ENCODE results near the gene ANKRD66.
"Not testable (repeated sequence)": the region's sequence is repeated elsewhere in the genome, so short reads cannot be mapped to it uniquely, and the experiment has no call there.

The ANKRD66 gene

DNA sequence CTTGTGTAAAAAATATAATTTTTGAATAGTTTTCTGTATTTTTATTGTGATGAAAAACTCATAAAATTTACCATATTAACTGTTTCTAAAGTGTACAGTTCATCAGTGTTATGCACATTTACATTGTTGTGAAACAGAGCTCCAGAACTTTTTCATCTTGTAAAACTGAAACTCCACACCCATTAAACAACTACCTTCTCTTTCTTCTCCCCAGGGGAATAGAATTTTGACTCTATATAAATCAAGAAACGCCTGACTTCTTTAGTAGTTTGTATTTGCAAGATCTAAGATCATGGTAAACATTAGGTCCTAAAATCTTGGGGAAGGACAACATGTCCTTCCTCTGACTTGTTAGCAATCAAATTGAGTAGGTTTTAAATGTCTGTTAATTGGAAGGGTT lies 9.1 kb downstream of the ANKRD66 start:
- no peak for DNase-seq (ENCODE audit: low read depth in 2 of 2)

DNA sequence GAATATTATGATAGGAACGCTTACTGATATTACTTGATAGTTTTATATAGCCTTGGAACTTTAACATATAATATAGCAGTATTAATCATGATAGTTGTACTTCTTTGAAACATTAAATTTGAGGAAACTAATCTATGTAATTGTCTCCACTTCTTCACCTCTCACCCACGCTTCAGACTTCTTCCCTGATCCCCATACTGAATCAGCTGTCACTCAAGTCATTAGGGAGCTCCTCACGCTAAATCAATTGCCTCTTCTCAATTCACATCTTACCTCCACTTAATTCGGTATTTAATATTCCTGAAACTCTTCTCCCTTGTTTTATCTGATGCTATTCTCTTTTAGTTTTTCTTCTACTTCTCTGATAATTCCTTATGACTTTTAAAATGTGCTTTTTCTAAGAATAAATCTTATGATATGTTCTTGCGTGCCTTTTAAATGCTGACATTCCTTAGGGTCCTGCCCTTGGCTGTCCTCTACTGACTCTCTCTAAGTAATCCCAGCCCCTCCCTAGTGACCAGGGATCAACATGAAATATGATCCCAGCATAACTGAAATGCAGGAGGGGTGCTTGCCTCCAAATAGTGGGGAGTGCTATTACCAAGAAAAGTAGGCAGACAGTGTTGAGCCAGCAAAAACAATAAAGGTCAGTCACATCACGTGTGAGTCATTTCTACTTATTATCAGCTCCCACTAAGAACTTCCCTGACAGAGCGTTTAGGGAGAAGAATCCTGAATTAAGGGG lies 9.9 kb downstream of the ANKRD66 start:
- no peak for DNase-seq (ENCODE audit: low read depth in 2 of 2)

DNA sequence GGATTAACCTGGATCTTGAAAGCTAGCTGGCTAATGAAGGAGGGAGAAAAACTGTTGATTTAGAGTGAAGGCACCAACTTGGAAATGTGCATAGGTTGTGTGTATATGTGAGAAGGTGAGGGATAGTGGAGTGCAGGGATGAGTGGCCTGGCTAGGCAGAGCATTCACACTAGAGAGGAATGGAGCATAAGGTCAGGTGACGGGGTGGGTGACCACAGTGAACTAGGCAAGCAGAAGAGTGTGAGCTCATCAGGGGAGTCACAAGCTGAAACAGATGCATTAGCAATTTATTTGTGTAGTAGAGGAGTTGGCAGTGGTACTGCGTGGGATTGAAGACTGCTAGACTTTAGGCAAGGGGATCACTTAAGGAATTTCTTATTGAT lies 10.5 kb downstream of the ANKRD66 start:
- DNase-seq (ENCODE audit: low read depth in 2 of 2), result no peak

DNA sequence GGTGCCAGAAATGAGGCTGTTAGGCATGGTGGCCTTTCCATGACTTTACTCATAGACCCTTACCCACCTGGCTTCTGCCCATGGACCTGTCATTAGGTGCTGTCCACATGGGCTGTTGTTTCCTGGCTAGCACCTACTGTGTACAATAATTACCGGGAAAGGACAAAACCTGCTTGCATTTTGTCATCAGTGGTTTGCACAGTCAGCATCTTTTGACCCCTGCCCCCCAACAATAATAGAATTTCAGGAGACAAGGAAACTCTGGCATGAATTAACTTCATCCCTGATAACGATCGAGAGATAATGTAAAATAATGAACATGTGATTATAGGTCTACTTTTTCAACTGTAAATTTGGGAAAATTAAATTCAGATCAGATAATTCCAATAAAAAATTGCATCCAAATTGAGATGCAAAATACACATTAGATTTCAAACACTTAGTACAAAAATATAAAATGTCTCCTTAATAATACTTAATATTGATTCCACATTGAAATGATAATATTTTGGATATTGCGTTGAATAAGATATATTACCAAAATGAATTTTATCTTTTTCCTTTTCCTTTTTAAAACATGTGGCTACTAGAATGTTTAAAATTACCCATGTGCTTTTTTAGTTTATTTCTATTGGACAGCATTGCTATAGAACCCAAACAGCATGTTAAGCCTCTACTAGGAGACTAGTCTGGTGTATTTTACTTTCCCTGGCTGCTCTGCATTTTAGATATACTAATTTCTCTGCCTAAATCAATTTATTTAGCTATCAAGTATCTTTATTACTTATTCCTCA lies 12.4 kb downstream of the ANKRD66 start:
- no peak for DNase-seq (ENCODE audit: low read depth in 2 of 2)

DNA sequence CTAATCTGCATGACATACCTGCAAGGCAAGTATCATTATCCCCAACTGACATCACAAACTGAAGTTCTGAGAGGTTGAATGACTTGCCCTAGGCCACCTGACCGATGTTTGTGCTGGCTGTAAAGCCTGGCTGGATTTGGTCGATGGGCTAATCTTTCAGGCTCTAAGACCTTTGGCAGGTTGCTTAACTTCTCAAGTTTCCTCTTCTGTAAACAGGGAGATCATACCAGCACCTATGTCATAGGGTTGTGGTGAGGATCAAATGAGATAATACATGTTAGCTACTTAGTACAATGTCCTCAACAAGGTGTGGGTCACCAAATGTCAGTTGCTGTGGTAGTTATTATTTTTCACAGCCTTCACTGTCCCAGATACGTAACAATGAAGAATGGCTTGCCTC lies 14.2 kb downstream of the ANKRD66 start:
- DNase-seq (ENCODE audit: low read depth in 2 of 2), result no peak

DNA sequence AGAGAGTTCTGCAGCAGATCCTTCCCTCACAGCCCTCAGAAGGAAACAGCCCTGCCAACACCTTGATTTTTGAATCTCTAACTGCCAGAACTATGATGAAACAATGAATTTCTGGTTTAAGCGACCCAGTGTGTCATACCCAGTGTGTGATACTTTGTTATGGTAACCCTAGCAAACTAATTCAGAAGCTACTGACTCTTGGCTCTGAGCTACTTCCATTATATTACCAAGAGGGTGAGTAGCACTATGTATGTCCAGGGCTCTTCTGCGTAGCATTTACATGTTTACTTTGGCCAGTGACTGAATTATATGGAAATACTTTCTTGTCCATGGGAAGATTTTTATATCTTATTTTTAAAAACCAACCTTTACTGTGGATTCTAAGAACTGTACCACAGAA lies 16.7 kb downstream of the ANKRD66 start:
- no peak for DNase-seq (ENCODE audit: low read depth in 2 of 2)

DNA sequence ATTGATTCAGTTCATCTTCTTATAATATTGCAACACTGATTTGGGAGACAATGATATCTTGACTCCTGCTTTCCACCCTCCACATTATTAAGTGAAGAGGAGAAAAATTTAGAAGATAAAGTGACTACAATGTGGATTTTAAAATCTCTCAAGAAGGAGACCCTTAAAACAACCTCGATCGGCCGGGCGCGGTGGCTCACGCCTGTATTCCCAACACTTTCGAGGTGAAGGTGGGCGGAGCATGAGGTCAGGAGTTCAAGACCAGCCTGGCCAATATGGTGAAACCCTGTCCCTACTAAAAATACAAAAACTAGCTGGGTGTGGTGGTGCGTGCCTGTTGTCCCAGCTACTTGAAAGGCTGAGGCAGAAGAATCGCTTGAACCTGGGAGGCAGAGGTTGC lies 17.5 kb downstream of the ANKRD66 start:
- DNase-seq (ENCODE audit: low read depth in 2 of 2), result not testable (repeated sequence)

DNA sequence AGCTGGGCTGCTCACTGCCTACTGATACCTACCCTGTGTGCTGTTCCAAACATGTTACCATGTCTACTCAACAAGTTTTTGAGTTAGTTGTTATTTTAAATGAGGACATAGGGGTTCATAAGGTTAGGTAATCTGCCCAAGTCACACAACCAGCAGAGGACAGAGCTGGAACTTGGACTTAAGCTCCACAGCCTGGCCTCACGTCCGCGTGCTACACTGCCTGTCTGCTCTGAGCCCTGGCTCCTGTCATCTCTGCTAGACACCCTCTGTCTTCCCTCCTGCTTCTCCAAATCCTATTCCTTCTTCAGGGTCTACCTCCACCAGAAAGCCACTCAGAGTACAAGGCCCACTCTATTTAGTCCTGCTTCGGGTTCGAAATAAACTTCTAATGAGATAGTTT lies 18.2 kb downstream of the ANKRD66 start:
- DNase-seq (ENCODE audit: low read depth in 2 of 2), result no peak

DNA sequence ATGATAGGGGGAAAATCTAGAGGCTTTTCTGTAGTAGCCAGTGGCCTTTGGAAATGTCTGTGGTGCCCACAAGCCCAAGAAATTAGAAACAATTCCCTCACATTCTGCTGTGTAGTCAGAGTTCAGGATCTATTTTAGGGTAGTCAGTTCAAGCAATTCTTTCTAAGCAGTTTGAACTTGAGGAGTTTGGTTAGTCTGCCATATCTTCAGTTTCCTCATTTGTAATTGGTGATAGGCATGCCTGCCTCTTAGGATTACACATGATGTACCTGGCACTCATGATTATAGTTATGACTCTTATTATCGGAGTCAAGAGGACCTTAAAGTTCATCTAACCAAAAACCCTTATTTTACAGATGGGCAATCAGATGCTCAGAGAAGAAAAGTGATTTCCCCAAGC lies 25.3 kb downstream of the ANKRD66 start:
- no peak for DNase-seq (ENCODE audit: low read depth in 2 of 2)

DNA sequence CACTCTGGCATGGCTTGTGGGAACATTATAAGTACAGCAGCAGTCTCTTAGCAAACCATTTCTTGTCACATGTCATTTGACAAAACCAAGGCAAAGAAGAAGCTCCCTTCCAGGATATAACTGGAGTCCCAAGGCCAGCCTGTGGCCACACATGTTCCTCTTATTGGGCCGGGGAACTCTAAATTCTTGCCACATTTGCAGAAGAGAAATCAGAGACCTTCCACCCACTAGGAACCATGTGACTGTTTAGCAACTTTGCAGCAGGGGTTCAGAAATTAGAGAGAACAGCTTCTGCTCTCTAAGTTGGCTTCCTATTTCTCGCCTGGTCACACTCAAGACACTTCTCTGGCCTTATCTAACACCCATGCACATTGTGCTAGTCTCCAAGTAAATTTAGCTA lies 26.0 kb downstream of the ANKRD66 start:
- no peak for DNase-seq (ENCODE audit: low read depth in 2 of 2)

DNA sequence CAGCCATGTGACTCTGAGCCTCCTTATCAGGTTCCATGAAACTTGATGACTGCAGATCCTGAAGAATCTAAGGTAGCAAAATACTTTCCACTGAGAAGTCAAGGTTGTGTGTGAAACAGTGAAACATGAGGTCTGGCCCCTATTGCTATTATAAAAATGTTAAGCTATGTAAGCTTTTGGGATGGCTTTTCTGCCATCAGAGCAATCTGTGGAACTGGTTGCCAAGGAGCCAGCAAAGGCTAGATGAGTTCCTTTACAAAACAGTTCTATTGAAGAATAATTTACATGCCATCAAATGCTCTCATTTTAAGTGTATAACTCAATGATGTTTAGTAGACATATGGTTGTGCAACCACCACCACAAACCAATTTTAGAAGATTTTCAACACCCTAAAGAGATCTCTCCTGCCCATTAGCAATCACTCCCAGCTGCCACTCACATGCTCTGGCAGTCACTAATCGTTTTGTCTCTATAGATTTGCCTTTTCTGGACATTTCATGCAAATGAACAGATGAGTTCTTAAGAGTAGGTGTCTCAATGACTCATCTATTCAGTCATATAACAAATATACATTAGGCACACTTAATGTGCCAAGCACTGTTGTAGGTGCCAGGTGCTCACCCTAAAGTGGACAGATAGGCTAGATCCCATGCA lies 26.6 kb downstream of the ANKRD66 start:
- DNase-seq (ENCODE audit: low read depth in 2 of 2), result no peak

DNA sequence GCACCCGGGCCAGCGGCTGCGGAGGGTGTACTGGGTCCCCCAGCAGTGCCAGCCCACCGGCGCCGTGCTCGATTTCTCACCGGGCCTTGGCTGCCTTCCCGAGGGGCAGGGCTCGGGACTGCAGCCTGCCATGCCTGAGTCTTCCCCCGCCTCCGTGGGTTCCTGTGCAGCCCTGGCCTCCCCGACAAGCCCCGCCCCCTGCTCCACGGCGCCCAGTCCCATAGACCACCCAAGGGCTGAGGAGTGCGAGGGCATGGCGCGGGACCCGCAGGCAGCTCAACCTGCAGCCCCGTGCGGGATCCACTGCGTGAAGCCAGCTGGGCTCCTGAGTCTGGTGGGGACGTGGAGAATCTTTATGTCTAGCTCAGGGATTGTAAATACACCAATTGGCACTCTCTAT lies 28.0 kb downstream of the ANKRD66 start:
- DNase-seq (ENCODE audit: low read depth in 2 of 2), result not testable (repeated sequence)

DNA sequence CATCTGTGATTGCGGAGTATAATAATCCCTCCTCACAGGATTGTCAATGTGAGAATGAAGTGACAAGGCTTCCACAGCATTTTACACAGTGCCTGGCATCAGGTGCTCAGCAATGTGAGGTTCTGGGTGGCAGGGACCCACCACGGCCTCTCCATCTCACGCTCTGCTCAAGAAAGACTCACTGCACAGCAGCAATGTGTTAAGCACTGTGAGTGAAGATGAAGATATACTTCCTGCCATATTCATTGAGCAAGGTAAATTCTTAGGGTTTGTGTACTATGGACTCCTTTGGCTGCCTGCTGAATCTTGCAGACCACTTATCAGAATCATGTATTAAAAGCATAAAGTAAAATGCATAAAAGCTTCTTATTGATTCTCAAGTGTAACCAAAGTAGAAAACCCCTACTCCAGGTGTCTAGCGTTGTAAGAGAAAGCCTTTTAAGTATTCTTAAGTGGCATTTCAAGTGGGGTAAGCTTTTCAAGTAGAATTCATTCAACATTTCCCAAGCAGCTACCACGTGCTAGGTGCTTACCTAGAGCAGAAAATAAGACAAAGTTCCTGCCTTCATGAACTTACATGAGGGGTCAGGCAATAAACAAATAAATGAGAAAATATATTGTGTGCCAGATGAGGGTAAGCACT lies 29.5 kb downstream of the ANKRD66 start:
- no peak for DNase-seq (ENCODE audit: low read depth in 2 of 2)

DNA sequence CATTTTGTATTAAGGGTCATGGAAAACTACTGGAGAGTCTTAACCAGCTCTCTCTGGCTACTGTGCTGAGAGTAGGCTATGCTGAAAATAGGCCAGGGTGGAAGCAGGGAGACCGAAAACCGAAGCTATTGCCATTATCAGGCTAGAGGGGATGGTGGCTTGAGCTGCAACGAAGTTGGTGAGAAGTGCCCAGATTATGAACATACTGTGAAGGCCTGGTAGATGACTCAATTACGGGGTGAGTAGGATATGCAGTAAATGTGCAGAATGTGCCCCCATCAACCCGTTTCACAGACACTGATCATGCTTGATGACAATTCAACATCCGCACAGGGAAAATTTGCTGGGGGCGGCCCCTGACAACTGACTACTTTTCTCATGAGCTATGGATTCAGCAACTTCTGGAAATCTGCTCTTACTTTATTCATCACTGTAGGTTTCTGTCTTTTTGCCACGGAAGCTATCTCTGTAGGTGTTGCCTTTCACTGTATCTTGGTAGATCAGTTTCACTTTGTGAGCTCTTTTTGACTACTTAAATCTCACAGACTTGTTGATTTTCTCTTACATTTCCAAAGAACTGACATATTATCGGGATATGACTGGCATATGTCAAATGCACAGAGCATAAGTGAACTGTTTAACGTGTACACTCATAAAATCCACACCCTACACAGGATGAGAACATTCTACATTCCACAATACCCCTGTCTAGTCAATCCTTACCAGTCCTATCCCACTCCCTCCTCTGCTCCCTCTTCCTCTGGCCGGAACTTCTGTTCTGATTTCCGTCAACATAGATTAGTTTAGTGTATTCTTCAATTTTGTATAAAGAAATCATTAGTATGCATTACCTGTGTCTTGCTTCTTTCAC lies 31.0 kb downstream of the ANKRD66 start:
- no peak for DNase-seq (ENCODE audit: low read depth in 2 of 2)

DNA sequence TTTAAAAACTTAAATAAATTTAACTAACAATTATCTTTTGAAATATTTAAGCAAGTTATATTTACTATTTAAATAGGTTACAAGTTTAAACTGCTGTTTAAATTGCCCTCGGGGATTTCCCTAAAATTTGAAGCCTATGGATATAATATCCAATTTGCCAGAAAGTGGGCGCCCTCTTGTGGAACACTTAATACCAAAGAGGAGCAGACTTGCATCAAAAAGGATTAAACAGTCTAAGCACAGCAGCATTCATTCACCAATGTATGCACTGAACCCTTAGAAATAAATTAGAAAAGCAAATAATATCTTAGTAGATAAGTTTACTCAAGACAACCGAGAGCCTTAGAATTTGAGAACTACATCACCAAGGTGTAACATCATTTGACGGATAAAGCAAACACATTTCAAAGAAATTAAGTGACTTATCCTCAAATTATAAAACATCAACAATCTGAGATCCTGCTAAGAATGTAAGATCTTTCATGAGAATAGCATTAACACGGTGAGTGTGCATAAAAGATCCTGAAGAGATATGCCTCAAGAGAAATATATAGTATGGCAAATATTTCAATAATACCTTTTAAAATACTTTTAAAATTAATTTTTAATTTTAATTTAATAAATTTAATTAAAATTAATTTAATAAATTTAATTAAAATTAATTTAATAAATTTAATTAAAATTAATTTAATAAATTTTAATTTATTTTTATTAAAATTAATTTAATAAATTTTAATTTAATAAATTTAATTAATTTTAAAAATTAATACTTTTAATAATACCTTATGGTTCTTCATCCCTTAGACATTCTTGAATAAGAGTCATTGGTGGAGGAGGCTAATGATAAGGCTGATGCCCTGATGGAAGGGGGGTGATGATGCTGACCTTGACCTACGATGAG lies 35.0 kb downstream of the ANKRD66 start:
- DNase-seq (ENCODE audit: low read depth in 2 of 2), result no peak

DNA sequence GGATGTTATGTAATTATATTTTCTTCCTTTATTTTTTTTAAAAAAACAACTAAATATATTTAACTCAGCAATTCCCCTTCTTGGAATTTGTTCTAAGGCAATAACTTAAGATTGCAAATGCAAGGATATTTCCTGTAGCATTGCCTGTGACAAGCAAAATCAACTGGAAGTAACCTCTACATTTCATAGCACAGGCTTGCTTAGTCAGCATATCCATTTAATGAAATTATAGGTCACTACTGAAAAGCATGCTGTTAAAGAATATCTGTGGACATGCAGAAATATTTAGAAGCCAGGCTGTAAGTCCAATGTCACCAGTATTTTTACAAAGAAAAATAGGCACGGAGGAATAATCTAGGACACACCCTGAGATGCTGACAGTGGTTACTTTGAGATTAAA lies 37.8 kb downstream of the ANKRD66 start:
- no peak for DNase-seq (ENCODE audit: low read depth in 2 of 2)

DNA sequence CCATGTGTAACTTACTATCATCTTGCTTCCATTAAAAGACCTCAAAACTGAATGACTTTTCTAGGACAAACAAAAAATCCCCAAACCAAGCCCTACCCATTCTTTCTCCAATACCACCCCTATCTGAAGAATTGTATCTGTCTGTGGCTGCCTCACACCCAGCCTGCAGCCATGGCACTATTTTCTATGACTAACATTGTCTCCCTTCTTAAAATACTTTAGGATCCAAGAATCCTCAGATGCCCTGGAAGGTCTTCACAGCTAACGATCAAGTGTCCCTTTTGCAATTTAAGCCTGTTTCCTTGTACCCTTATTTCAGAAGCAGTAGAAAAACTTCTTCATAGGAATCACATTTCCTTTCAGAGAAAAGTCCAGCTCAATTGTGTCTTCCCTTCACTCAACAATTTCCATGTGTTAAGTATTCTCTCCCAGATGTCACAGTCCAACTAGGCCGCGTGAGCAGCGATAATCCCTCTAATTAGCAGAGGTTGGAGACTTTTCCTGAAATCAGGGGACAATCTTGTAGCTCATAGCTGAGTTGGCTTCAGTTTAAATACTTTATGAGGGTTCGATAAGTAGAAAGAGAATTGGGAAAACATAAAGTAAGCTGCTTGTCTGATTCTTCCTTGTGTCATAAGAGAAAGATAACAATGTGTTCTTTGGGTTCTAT lies 41.3 kb downstream of the ANKRD66 start:
- no peak for DNase-seq (ENCODE audit: low read depth in 2 of 2)

DNA sequence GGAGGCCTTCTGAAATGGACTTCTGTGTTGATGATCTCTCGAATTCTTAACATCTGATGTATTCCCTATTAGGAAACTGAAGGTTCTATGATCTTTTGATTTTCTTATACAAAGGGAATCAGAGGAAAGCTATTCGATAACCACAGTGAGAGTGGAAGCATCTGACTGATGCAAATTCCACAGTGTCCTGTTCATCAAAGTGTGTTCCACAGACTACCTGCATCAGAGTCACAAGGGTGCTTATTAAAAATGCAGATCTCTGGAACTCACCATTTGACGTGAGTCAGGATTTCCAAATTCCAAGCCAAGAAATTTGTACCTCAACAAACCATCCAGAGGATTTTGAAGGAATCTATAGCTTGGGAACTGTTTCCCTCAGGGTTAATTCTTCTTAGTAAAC lies 42.1 kb downstream of the ANKRD66 start:
- no peak for DNase-seq (ENCODE audit: low read depth in 2 of 2)

DNA sequence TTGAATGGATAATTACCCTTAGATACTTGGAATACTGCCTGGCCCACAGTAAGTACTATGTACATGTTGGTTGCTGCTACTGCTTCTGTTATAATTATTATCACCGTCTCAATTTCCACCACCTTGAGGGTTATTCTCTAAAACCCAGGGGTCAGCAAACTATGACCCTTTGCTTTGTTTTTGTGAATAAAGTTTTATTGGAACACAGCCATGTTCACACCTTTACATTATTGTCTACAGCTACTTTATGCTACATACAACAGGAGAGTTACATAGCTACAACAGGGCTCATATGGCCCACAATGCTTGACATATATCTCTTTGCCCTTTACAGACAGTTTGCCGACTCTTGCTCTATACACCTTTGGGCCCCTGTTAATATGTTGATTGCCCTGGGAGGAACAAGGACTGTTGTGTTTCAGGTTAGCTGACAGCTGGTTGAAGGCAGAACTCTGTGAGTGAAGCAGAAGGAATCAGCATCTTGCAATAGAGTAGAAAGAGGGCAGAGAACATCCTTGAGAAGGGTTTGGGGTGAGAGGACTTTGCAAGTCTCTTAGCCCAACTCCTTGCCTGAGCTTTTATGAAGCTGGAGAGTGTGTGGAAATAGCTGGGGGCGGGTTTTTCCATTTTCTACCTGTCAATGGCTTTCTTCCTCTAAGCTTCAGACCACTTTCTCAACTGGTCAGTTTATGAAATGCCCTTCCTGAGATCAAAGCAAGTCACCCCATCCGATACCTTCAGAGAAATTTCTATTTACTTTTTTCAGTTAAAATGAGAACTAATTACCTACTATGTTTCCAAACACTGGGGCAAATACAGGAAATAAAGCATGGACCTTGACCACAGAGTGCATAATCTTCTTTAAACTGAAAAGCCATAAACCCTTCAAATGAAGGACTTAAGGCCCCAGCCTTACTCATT lies 43.0 kb downstream of the ANKRD66 start:
- DNase-seq (ENCODE audit: low read depth in 2 of 2), result no peak

Data from stimulated activated CD8-positive, alpha-beta memory T cell treated with anti-CD3 and anti-CD28 coated beads, Interleukin-15, amount 100 ng/mL, for 4 hours (primary cell).